ENCODE measurements around the gene USHBP1. TPM values are rescaled to one million over a fixed set of nuclear protein-coding genes. Genes with fewer than 3 reads are reported as not detected.

The USHBP1 gene
- polyA plus RNA-seq, 1 experiment = not detected

- ChIA-PET CTCF (interaction anchor here (0.6 kb wide), 1 partner anchor 146 kb away, joined by 7 read pairs; no protein-coding TSS in a partner anchor), POLR2A (no interaction called here)
- DNase-seq (ENCODE audit: low read depth, low spot score) = no peak
- Histone ChIP-seq H3K9me3 (ENCODE audit: control insufficient read depth, insufficient read depth, low read length) (peaks cover 13% of the 10 kb centered on the region), H3K4me3 (ENCODE audit: low read depth, low read length) (no peak overlapping the region), H3K27ac (ENCODE audit: low read depth, low read length) (no peak overlapping the region), H3K27me3 (ENCODE audit: control insufficient read depth, insufficient read depth, low read length) (peaks cover 5% of the 10 kb centered on the region)
- no peak for TF ChIP-seq CTCF (IDR thresholded peaks at IDR 0.05; ENCODE audit: low read depth, low read length)
Measured at GRCh38 chr19:17263712-17264640, 569 bp downstream of the USHBP1 start.

GRCh38 chr19:17262557-17262956 is 2.0 kb downstream of the USHBP1 start:
- H3K27me3 ChIP-seq (ENCODE audit: control insufficient read depth, insufficient read depth, low read length) = peaks cover 8% of the 10 kb centered on the region
- no peak for DNase-seq (ENCODE audit: low read depth, low spot score)
- H3K27ac ChIP-seq (ENCODE audit: low read depth, low read length) = no peak overlapping the region
- no peak for TF ChIP-seq CTCF (IDR thresholded peaks at IDR 0.05; ENCODE audit: low read depth, low read length)
- POLR2A ChIA-PET = no interaction called here
- H3K4me3 ChIP-seq (ENCODE audit: low read depth, low read length) = no peak overlapping the region
- CTCF ChIA-PET = interaction anchor here (0.5 to 0.7 kb wide), 3 partner anchors 17 to 123 kb away, joined by 3 to 6 read pairs (median 3); no protein-coding TSS in a partner anchor
- peaks cover 17% of the 10 kb centered on the region for H3K9me3 ChIP-seq (ENCODE audit: control insufficient read depth, insufficient read depth, low read length)

- no peak for DNase-seq (ENCODE audit: low read depth, low spot score)
- ChIA-PET POLR2A (no interaction called here), CTCF (interaction anchor here (0.6 to 1.9 kb wide), 9 partner anchors 8 to 269 kb away, joined by 3 to 7 read pairs (median 3); no protein-coding TSS in a partner anchor)
- peaks cover 17% of the 10 kb centered on the region for H3K9me3 ChIP-seq (ENCODE audit: control insufficient read depth, insufficient read depth, low read length)
- H3K4me3 ChIP-seq (ENCODE audit: low read depth, low read length) = no peak overlapping the region
- TF ChIP-seq CTCF (IDR thresholded peaks at IDR 0.05; ENCODE audit: low read depth, low read length) = peak; percentile 83
- no peak overlapping the region for H3K27ac ChIP-seq (ENCODE audit: low read depth, low read length)
- peaks cover 8% of the 10 kb centered on the region for H3K27me3 ChIP-seq (ENCODE audit: control insufficient read depth, insufficient read depth, low read length)
Measured at GRCh38 chr19:17260842-17261325, 3.7 kb downstream of the USHBP1 start.

GRCh38 chr19:17259934-17260333 is 4.6 kb downstream of the USHBP1 start:
- DNase-seq (ENCODE audit: low read depth, low spot score) = no peak
- H3K4me3 ChIP-seq (ENCODE audit: low read depth, low read length) = no peak overlapping the region
- no peak overlapping the region for H3K27ac ChIP-seq (ENCODE audit: low read depth, low read length)
- no peak for TF ChIP-seq CTCF (IDR thresholded peaks at IDR 0.05; ENCODE audit: low read depth, low read length)
- ChIA-PET POLR2A (no interaction called here), CTCF (interaction anchor here (0.6 to 1.9 kb wide), 8 partner anchors 7 to 194 kb away, joined by 3 to 7 read pairs (median 3); no protein-coding TSS in a partner anchor)
- peaks cover 8% of the 10 kb centered on the region for H3K27me3 ChIP-seq (ENCODE audit: control insufficient read depth, insufficient read depth, low read length)
- H3K9me3 ChIP-seq (ENCODE audit: control insufficient read depth, insufficient read depth, low read length) = peaks cover 17% of the 10 kb centered on the region
